ENCODE data around the gene EXOC4.

GRCh38 chr7:133518718-133519117 lies 265.8 kb downstream of the EXOC4 start:
- no peak for TF ChIP-seq POLR2A (IDR thresholded peaks at IDR 0.05; ENCODE audit: low read length)
- no peak for TF ChIP-seq GATA1 (IDR thresholded peaks at IDR 0.05; ENCODE audit: low read depth, low read length)

Measured in erythroblast (primary cell).